K562 (cell line): Measurements from ENCODE around the gene FEN1. TPM values are rescaled to one million over a fixed set of nuclear protein-coding genes. Genes with fewer than 3 reads are reported as not detected.

Experiments used
- ATF7 ChIP-seq: fragments of 450-650 bp; IDR thresholded peaks from 2 replicates; pipeline ENCODE4 v1.7.1; 2014; ENCODE audit warnings: mild to moderate bottlenecking, moderate library complexity
- CREB3 ChIP-seq: fragments of 450-650 bp; conservative IDR thresholded peaks from 2 replicates; pipeline ENCODE4 v1.6.1; 2016; ENCODE audit warnings: missing genetic modification characterization, low read depth, mild to moderate bottlenecking, missing compliant biosample characterization, moderate library complexity
- E2F4 ChIP-seq: sonication (generic); formaldehyde crosslinking; IDR thresholded peaks from 2 replicates; pipeline ENCODE4 v1.8.0; 2022; ENCODE audit warnings: mild to moderate bottlenecking, low read depth, missing genetic modification reagents
- HDAC6 ChIP-seq: IDR thresholded peaks from 2 replicates; pipeline ENCODE4 v1.6.1; 2012; ENCODE audit warnings: low read depth, mild to moderate bottlenecking, control low read depth, inconsistent platforms, low read length, moderate library complexity
- LCOR ChIP-seq: sonication (generic); formaldehyde crosslinking; IDR thresholded peaks from 2 replicates; pipeline ENCODE4 v1.8.0; 2022; ENCODE audit warnings: mild to moderate bottlenecking, missing genetic modification reagents
- MXD1 ChIP-seq: fragments of 250-450 bp; sonication (Bioruptor Pico); IDR thresholded peaks from 2 replicates; pipeline ENCODE4 v1.8.0; 2021; ENCODE audit warnings: borderline replicate concordance, mild to moderate bottlenecking, moderate library complexity; ENCODE audit not compliant: poor library complexity, severe bottlenecking
- NCOA2 ChIP-seq, 2 experiments: fragments of 450-650 bp; IDR thresholded peaks; 2 replicates each; pipeline ENCODE4 v1.6.1; 2018; ENCODE audit warnings: mild to moderate bottlenecking in 2 of 2, moderate library complexity in 1 of 2; ENCODE audit not compliant: partially characterized antibody in 2 of 2
- NFATC3 ChIP-seq: fragments of 450-650 bp; IDR thresholded peaks from 2 replicates; pipeline ENCODE4 v1.6.1; 2017; ENCODE audit warnings: mild to moderate bottlenecking
- NR2C1 ChIP-seq, 2 experiments: fragments of 450-650 bp; IDR thresholded peaks; 2 replicates each; pipeline ENCODE4 v1.6.1; 2017; ENCODE audit warnings: mild to moderate bottlenecking in 2 of 2, antibody characterized with exemption in 1 of 2, inconsistent platforms in 1 of 2, missing compliant biosample characterization in 1 of 2, missing genetic modification characterization in 1 of 2
- PBX2 ChIP-seq, 2 experiments: IDR thresholded peaks in 1 of 2; conservative IDR thresholded peaks in 1 of 2; 2 replicates each; pipeline ENCODE4 v1.6.1; 2016; ENCODE audit warnings: low read depth in 2 of 2, mild to moderate bottlenecking in 1 of 2, missing compliant biosample characterization in 1 of 2, missing genetic modification characterization in 1 of 2, moderate library complexity in 1 of 2
- PRMT5 ChIP-seq: sonication (generic); formaldehyde crosslinking; IDR thresholded peaks from 2 replicates; pipeline ENCODE4 v1.5.0; 2020; ENCODE audit warnings: missing genetic modification reagents
- RCOR1 ChIP-seq, 2 experiments: IDR thresholded peaks; 2 replicates each; pipeline ENCODE4 v1.6.1; 2012; ENCODE audit warnings: low read depth in 2 of 2, low read length in 2 of 2, borderline replicate concordance in 1 of 2, improper control_type of control experiment in 1 of 2
- SMAD3 ChIP-seq: fragments of 450-650 bp; formaldehyde crosslinking; conservative IDR thresholded peaks from 2 replicates; pipeline ENCODE4 v1.4.0; 2020; ENCODE audit warnings: mild to moderate bottlenecking
- TAL1 ChIP-seq: fragments of 450-650 bp; IDR thresholded peaks from 2 replicates; pipeline ENCODE4 v1.6.1; 2016; ENCODE audit warnings: mild to moderate bottlenecking
- TGIF2 ChIP-seq: sonication (generic); formaldehyde crosslinking; IDR thresholded peaks from 2 replicates; pipeline ENCODE4 v1.8.1; 2022; ENCODE audit warnings: mild to moderate bottlenecking, missing genetic modification reagents, moderate library complexity
- ZFP36 ChIP-seq: fragments of 150-350 bp; IDR thresholded peaks from 2 replicates; pipeline ENCODE4 v1.6.1; 2018; ENCODE audit warnings: low read length, low read depth; ENCODE audit not compliant: partially characterized antibody
- ZNF23 ChIP-seq: fragments of 250-450 bp; sonication (Bioruptor Pico); IDR thresholded peaks from 2 replicates; pipeline ENCODE4 v1.4.0; 2020; ENCODE audit warnings: mild to moderate bottlenecking
- ZNF551 ChIP-seq: fragments of 250-450 bp; sonication (Bioruptor Pico); IDR thresholded peaks from 2 replicates; pipeline ENCODE4 v1.5.0; 2021; ENCODE audit warnings: mild to moderate bottlenecking, moderate library complexity
- polyA plus RNA-seq, 8 experiments: library from polyadenylated mRNA; depleted of rRNA in 4 of 8; stranded (reverse) in 5 of 8; unstranded in 3 of 8; fragments of >200 nt; fragmentation: Nextera tagmentation in 2 of 8; fragmentation: Illumina TruSeq in 1 of 8; extraction: Ambion mirVana in 2 of 8; extraction: Trizol in 1 of 8; gene quantifications; 2 replicates each; pipeline versions ENCODE4 v1.2.1 to v1.2.3, GENCODE V29; 2011 to 2014; ENCODE audit warnings: inconsistent platforms in 1 of 8, missing spikeins in 1 of 8
- total RNA-seq, 7 experiments: library from RNA; depleted of rRNA in 6 of 7; stranded (reverse); fragments of >200 nt in 6 of 7; fragmentation: Illumina TruSeq in 2 of 7; extraction: Trizol in 2 of 7; gene quantifications; 2 replicates each; pipeline versions ENCODE4 v1.2.1 to v1.2.3, GENCODE V29; 2011 to 2021; ENCODE audit warnings: low replicate concordance in 1 of 7
- TF ChIP-seq, protein P1 (sequence below): fragments of 450-650 bp; formaldehyde crosslinking; IDR thresholded peaks from 2 replicates; pipeline ENCODE4 v1.4.0; 2022; ENCODE audit warnings: missing genetic modification characterization

Gene FEN1
- total and polyA plus RNA-seq, 9 of the 15 experiments (the other 6 are each of a cell fraction or from before 2014, with no cell fraction given), result 58.1 to 156 (median 137) TPM

DNA sequence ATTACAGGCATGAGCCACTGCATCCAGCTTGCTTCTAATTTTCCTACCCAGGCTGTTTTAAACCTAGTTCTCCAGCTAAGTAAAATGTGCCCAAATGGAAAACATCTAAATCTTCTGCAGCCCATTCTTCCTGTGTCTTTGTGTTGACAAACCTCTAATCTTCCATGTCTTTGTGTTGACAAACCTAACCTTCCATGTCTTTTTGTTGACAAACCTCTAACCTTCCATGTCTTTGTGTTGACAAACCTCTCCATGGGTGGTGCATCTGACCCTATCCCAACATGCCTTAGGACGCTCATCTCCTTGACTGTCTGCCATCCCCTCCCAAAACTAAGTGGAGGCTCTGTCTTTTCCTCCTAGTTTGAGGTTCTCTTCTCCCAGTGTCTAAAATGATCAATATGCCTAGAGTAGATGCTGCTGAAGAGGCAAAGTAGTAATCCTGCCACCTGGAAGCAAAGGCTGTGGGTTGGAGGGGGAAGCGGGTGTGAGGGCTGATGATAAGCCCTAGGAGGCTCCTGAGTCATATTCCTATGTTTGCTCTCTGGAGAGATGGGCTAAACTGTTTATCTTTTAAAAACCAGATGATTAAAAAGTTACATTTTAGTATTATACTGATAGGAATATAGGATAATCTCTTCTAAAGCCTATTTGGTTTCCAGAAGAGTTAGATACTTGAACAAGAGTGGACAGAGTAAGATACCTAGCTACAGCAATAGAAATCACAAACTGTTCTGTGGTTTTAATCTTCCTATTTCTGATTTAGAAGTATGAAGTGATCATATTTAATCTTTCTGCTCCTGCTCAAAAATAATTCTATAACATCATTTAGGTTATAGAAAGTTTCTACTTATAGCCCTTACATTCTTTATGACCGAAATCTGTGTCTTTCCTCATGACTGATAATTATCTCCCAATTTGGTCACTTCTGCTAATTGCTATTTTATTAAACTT, 7.9 kb downstream of the FEN1 start (continued):
- TF ChIP-seq LCOR (peak; percentile 30; the same call in 1 of the 2 replicates), PBX2 (CRISPR knock-in tag; IDR thresholded peaks at IDR 0.05; ENCODE audit: low read depth) (no peak), PBX2 (tag; conservative IDR thresholded peaks at IDR 0.05; ENCODE audit: low read depth) (peak; percentile 13; the same call in 1 of the 2 replicates), NR2C1 (IDR thresholded peaks at IDR 0.05) (no peak), NR2C1 (tag; IDR thresholded peaks at IDR 0.05) (0 out of 2 replicates have a peak, but pooled peaks have one; percentile 24), ATF7 (peak; percentile 48; the same call in 1 of the 2 replicates), TGIF2 (no peak), ZFP36 (no peak), ZNF23 (no peak), MXD1 (CRISPR knock-in tag) (no peak), NCOA2 (IDR thresholded peaks at IDR 0.05; ENCODE audit: partially characterized antibody in 2 of 2) (no peak), PRMT5 (CRISPR knock-in tag) (no peak), RCOR1 (IDR thresholded peaks at IDR 0.05; ENCODE audit: borderline replicate concordance in 1 of 2, low read depth in 2 of 2, low read length in 2 of 2) (peak; percentile 46 to 89; a peak in 3 of 4 replicates), HDAC6 (no peak), E2F4 (CRISPR knock-in tag) (no peak), SMAD3 (CRISPR knock-in tag) (no peak), CREB3 (tag) (no peak), NFATC3 (no peak), ZNF551 (CRISPR knock-in tag) (no peak), TAL1 (peak; percentile 95)
- TF ChIP-seq, protein P1, sequence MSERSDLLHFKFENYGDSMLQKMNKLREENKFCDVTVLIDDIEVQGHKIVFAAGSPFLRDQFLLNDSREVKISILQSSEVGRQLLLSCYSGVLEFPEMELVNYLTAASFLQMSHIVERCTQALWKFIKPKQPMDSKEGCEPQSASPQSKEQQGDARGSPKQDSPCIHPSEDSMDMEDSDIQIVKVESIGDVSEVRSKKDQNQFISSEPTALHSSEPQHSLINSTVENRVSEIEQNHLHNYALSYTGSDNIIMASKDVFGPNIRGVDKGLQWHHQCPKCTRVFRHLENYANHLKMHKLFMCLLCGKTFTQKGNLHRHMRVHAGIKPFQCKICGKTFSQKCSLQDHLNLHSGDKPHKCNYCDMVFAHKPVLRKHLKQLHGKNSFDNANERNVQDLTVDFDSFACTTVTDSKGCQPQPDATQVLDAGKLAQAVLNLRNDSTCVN (CRISPR knock-in tag), result no peak
